ENCODE data around the gene AS3MT. TPM values are rescaled to one million over a fixed set of nuclear protein-coding genes. Genes with fewer than 3 reads are reported as not detected.

Gene AS3MT
- total and polyA plus RNA-seq, 2 of the 8 experiments (the other 6 are each of a cell fraction or from before 2014, with no cell fraction given) = 5.8 to 10.3 TPM

- TF ChIP-seq RAD21 (IDR thresholded peaks at IDR 0.05 in 1 of 2, conservative IDR thresholded peaks at IDR 0.05 in 1 of 2; ENCODE audit: low read depth in 2 of 2, low read length in 2 of 2) (peak; percentile 96 to 99), TCF12 (IDR thresholded peaks at IDR 0.05; ENCODE audit: low read depth, low read length) (peak; percentile 20; the same call in 1 of the 2 replicates), NANOG (IDR thresholded peaks at IDR 0.05; ENCODE audit: insufficient read depth, low read depth, low read length, poor library complexity, severe bottlenecking) (no peak), BACH1 (IDR thresholded peaks at IDR 0.05; ENCODE audit: low read length) (no peak), FOSL1 (IDR thresholded peaks at IDR 0.05; ENCODE audit: insufficient read depth, low read depth, low read length) (no peak), SP2 (IDR thresholded peaks at IDR 0.05; ENCODE audit: low read length) (no peak), KDM5A (IDR thresholded peaks at IDR 0.05; ENCODE audit: low read length) (peak; percentile 58), TEAD4 (IDR thresholded peaks at IDR 0.05; ENCODE audit: low read depth, low read length) (no peak), ASH2L (IDR thresholded peaks at IDR 0.05; ENCODE audit: low read length) (peak; percentile 3), JUN (IDR thresholded peaks at IDR 0.05; ENCODE audit: low read depth, low read length) (no peak), GABPA (IDR thresholded peaks at IDR 0.05; ENCODE audit: borderline replicate concordance, insufficient read depth, low read length) (no peak; the same call in 1 of the 2 replicates), PHF8 (conservative IDR thresholded peaks at IDR 0.05; ENCODE audit: low read depth, low read length) (peak; percentile 34; the same call in 1 of the 2 replicates), SP4 (IDR thresholded peaks at IDR 0.05; ENCODE audit: low read length) (peak; percentile 13; the same call in 1 of the 2 replicates), SAP30 (IDR thresholded peaks at IDR 0.05; ENCODE audit: insufficient read depth, insufficient replicate concordance, low read length) (no peak), BRCA1 (IDR thresholded peaks at IDR 0.05; ENCODE audit: low read depth, low read length) (no peak), SIRT6 (IDR thresholded peaks at IDR 0.05; ENCODE audit: low read length) (no peak), SIN3A (conservative IDR thresholded peaks at IDR 0.05 in 1 of 2, IDR thresholded peaks at IDR 0.05 in 1 of 2; ENCODE audit: low read depth in 1 of 2, low read length in 2 of 2) (no peak), EP300 (IDR thresholded peaks at IDR 0.05; ENCODE audit: borderline replicate concordance in 1 of 2, low read depth in 2 of 2, low read length in 2 of 2) (no peak), CREB1 (IDR thresholded peaks at IDR 0.05) (peak; percentile 58; the same call in 1 of the 2 replicates), BCL11A (IDR thresholded peaks at IDR 0.05; ENCODE audit: low read depth in 2 of 2, low read length in 2 of 2) (no peak), SIX5 (IDR thresholded peaks at IDR 0.05; ENCODE audit: low read depth, low read length) (no peak), SRF (IDR thresholded peaks at IDR 0.05; ENCODE audit: low read depth, low read length) (no peak), RFX5 (IDR thresholded peaks at IDR 0.05; ENCODE audit: borderline replicate concordance, low read depth, low read length) (no peak), TAF1 (IDR thresholded peaks at IDR 0.05; ENCODE audit: low read depth, low read length) (peak; percentile 38; the same call in 1 of the 2 replicates), RBBP5 (IDR thresholded peaks at IDR 0.05; ENCODE audit: borderline replicate concordance, low read depth, low read length) (no peak), MAFK (IDR thresholded peaks at IDR 0.05; ENCODE audit: low read depth, low read length) (no peak)
Measured at GRCh38 chr10:102917314-102917961, 48.2 kb downstream of the AS3MT start (continued).

Measured in H1 (cell line).